GM18517 (cell line): Measurements from ENCODE around the gene PIN4.
"Not testable (repeated sequence)": the region's sequence is repeated elsewhere in the genome, so short reads cannot be mapped to it uniquely, and the experiment has no call there.

ENCODE experiments used
- ATAC-seq: cut with Tn5 transposase; IDR thresholded peaks from one replicate; pipeline ENCODE4 v1.9.1; 2021; ENCODE audit warnings: mild to moderate bottlenecking, moderate library complexity; ENCODE audit not compliant: unreplicated experiment

PIN4 gene

DNA sequence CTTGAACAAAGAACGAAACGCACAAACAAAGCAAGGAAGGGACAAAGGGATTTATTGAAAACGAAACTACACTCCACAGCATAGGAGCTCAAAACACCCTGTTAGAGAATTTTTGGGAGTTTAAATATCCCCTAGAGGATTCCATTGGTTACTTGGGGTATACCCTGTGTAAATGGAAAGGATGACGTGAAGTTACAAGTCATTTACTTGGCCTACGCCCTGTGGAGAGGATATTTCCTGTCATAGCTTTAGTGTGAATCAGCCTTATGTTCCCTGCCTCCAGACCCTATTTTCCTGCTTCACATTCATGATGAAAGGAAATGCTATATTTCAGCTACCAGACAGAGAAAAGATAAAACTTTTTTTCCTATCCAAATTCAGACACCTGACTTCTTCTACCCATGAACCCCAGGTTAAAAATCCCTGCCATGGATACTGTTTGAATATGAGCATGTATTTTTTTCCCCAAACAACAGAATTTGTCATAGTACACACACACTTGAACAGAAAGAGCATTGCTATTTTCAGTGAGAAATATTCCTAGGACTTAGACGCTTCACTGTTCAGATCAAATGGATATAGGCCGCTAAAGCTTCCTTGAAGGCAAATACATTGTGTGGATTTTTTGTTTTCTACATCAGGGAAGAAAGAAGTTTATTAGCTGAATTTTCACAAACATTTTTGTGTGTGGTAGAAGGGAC is 20.4 kb downstream of the PIN4 start:
- no peak for ATAC-seq

DNA sequence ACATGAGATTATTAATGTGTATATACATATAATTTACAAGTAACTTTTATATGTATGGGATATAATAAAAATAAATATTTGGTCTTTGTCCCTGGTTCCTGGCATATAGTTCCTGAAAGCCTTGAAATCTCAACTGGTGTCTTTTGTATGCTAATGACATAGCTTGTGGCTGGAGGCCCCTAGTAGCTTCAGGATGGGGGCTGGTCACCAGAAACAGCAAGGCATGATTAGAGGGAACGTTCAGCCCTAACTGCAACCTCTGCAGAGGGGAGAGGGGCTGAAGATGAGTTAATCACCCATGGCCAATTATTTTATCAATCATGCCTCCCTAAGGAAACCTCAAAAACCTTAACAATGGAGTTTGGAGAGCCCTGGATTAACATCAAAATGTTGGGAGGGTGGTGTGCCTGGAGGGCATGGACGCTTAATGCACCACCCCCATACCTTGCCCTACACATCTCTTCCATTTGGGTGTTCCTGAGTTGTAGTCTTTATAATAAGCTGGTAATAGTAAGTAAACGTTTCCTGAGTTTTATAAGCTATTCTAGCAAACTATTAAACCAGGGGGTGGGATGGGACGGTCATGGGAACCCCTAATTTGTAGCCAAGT is 21.3 kb downstream of the PIN4 start:
- no peak for ATAC-seq

DNA sequence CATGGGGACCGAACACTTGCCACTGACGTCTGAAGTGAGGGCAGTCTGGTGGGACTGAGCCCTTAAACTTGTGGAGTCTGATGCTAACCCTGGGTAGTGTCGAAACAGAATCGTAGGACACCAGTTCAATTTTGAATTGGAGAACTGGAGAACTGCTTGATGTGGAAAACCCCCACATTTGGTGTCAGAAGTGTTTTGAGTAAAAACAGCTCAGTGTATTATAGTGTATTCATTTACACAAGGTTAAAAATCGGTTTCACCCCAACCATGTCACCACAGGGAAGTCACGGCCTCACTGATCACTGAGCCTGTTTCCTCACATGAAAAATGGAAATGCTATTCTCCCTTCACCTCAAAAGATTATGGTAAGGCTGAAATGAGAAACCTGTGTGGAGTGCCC is 21.9 kb downstream of the PIN4 start:
- no peak for ATAC-seq

DNA sequence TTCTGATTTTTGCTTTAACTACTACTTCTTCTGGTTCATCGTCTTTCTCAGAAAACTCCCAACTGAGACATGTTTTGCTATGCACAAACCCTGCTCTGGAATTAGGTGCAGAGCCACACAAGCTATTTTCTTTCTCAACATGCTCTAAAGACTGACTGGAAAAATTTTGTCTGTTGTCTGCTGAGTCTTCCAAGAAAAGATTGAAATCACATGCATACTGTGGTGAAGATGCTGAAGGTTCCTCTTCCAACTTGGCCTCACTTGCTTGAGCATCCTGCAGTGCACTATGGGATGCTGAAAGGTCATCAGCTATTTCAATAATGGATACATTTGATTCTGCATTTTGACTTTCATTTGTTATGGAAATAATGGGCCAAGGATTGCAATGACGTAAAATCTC is 24.1 kb downstream of the PIN4 start:
- no peak for ATAC-seq

DNA sequence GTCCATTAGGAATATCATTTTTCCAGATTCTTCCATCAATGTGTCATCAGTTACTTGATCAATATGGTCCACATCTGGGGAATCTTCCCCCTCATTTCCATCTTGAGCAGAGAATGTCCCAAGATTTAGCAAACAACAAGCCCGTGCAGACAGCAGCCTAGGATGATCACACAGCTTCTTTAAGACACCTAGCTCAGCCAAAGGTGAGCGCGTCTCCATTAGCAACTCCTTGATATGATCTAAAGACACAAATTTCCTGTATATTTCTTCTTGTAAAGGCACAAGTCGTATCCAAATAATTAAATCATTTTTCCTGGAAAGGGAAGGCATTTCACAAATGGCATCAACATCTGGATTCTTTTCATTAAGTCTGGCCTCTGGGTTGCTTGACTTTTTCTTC is 25.8 kb downstream of the PIN4 start:
- no peak for ATAC-seq

DNA sequence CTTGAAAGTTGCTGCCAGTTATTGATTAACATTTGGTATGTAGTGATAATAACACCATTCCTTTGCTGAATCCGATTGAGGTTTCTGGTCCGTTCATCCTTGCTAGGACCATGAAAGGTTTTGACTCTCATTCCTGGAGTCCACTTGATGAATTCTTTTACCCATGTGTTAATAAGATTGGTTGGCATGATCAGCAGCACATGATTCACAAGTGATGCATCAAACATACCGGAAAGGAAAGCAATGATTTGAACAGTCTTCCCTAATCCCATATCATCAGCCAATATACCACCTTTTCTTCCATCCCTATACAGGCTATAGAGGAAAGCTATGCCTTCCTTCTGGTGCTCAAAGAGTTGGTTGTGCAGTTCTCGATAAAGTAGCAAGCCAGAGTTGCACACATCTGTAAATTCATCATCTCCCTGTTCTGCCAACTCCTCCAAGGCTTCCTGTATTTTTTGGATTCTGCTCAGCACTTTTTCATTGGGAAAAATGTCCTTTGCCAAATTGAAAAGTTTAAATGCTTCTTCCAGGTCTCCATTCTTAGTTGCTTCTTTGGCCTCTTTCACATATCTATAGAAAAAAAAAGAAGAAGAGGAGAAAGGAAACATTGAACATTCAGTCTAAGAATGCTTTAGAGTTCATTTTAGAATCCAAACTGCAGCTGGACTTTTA is 26.7 kb downstream of the PIN4 start:
- no peak for ATAC-seq

DNA sequence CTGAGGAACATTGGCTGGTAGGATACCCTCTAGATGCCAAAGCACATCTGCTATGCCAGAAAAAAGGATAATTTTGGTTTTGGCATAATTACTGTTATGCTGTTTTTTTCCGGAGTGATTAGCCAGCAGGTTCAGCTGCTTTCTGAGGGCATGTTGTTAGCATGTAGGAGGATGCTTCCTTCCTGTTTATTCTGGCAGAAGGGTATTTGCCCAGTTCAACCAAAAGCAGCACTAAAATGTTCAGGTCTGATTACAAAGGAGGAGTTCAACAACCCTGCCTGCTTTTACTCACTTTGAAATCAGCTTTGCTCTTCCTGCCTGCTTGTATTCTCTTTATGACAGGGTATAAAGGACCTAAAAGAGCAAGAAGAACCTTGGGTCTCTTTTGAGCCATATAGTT is 35.4 kb downstream of the PIN4 start:
- no peak for ATAC-seq

DNA sequence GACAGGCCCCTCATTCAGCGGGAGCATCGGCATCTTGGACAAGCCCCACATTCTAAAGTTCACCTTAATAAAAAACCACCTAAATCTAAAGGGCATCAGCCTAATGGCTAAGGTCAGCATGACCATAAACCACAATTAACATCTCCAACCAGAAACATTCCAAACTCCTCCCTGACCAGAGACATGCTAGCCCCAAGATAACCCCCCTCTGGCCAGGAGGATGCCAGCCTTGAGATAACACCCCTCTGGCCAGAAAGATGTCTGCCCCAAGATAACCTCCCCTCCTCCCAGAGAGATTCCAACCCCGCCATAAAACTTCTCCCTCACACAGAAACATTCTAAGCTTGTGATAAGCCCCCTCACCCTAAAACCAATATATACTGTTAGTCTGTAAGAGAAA is 38.8 kb downstream of the PIN4 start:
- not testable (repeated sequence) for ATAC-seq

DNA sequence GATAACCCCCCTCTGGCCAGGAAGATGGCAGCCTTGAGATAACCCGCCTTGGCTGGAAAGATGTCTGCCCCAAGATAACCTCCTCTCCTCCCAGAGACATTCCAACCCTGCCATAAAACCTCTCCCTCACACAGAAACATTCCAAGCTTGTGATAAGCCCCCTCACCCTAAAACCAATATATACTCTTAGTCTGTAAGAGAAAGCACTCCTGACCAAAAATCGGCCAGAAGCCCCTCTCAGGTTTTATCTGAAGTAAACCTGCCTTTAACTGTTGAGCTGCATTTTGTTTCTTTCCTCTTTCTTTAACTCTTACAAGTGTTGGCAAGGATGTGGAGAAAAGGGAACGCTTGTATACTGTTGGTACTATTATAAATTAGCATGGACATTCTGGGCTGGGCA is 48.7 kb downstream of the PIN4 start:
- ATAC-seq: no peak

DNA sequence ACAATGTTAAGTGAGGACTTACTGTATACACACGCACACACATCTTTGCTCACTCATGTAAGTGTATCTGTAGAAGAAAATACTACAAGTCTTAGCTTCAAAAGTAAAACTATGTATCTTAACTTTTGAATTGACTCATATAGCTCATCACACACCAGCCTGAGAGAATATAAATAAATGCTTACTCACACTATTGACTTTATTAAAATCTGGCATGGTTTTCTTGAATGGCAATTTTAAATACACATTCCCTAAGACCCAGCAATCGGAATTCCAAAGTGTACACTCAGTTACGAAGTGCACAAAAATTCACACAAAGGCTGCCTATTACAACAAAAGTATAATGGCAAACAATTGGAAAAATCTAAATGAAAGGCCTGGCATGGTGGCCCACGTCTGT is 55.3 kb downstream of the PIN4 start:
- no peak for ATAC-seq

DNA sequence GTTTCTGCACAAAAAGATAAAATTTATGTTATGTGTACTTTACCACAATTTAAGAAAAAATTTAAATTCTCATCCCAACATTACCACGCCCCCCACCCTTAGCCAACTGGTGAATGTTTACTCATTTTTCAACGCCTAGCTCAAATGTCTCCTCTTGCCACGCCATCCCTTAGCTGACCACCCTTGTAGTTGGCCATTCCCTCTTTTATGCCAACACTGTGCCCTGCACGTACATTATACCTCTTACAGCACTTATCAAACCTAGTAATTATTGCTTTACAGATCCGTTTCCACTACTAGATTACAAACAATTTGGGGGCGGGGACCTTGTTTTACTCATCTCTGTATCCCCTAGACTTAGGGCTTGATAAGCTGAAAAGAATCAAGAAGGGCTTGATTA is 56.6 kb downstream of the PIN4 start:
- ATAC-seq: no peak

DNA sequence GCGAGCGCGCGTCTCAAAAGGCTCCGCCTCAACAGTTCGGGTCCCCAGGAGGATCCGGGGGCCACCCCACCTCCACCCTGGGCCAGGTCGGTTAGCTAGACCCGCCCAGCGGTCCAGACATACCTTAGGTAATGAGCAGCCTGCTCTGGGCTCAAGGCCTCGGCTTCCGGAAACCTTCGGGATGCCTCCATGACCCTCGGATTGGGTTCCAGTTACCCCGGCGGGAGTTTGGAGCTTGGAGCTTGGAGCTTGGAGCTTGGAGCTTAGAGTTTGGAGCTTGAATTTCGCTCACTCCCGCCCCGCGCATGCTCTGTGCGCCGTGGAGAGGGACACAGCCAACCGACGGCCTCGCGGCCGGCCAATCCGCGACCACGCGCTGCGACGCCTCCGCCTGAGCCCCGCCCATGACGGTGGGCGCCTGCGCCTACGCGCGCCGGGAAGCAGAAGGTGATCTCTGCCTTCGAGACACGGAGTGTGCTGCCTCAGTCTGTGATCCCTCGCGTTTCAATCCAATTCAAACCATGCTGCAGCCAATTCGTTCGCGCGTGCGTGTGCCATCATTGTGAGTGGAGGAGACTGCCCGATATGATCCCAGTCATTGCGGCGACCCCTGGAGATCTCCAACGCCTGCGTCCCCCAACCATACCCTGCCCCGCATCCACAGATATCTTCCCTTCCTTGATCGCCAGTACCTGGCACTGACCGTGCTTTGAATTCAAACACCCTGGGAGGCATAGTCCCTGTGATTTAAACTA is 57.3 kb downstream of the PIN4 start, which contains the start of gene ERCC6L:
ERCC6L (minus strand) TSS at position 307 of the 755 bp plus-strand sequence; CDS start at position 191, 116 bp downstream.
- peak; percentile 92 for ATAC-seq

DNA sequence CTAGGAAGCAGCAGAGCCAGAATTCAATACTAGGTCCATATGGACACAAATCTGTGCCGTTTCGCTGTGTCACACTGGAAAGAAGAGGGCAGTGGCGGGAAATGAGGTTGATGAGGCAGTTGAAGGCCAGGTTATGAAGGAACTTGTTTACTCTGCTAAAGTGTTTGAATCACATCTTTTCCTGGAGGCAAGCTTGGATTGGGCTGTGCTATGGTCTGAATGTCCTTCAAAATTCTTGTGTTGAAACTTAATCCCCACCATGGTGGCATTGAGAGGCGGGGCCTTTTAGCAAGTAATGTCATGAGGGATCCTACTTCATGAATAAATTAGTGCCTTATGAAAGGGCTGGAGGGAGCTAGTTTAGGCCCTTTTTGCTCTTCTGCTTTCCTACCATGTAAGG is 59.4 kb downstream of the PIN4 start:
- no peak for ATAC-seq

DNA sequence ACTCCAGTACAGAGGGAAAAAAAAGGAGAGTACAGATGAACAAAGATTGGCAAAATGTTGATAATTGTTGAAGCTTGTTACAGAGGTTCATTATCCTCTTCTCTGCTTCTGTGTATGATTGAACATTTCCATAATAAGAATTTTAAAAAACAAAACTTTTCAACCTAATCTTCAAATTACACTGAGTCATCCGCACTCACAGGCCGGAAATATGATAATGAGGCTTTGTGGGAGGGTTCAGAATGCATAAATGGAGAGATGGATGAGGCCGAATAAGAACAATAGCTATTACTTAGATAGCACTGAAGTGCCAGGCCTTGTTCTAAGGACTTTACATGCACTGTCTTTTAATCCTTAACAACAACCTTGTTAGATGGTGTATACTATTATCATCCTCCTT is 61.9 kb downstream of the PIN4 start:
- ATAC-seq: no peak

DNA sequence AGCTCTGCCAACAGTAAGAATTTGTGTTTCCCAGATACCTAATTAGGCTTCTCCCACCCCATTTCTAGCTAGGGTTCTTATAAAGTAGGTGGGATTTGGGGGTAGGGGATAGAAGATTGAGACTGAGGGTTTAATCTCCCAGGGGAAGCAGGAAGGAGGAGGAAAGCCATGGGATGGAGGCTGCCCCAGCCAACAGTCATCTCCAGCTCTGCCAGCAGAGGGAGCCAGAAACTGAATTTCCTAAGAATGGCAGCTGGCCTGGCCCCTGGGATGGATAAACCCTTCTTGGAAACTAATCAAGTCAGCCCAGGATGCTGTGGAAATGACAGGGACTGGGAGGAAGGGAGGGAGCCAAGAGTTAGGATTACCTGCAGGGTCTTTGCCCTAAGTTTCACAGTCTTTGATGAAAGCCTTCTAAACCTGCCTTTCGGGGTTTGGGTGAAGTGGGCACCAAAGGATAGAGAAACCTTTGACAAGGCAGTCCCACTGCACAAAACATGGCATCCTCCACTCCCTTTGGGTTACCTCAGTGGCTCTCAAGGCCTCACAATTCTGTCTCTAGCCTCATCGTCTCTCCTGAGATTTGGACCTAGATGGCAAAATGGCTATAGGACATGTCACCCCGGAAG is 64.0 kb downstream of the PIN4 start:
- ATAC-seq: no peak

DNA sequence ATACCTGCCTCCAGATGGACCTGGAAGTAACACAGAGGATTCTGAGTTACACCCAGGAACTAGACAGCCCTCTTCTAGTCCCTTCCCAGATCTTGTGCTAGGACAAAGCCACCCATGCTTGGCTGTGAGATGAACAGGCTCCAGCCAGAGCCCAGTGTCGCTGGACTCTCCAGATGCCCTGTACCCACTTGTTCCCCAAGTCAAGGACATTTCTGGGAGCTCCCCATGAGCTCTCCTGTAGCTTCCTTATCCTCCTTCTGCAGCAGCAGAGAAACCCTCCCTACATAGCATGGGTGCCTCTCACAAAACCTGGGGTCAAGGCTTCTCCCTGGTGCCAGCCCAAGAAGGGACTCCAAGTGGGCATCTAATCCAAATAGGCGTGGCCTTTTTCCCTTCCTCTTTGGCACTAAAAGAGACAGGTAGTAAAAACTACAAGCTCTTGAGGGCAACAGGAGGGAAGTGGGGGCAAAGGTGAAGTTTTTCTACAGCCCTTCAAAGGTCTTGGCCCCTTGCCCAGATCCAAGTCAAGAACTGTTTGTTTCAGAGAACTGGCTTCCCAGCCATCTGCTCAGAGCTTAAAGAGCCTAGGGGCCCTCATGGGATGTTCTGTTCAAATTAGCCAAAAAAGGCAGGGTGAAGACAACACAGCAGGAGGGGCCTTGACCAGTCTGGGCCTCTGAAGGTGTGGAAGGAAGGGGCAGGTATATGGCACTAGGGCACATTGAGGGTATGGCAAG is 65.8 kb downstream of the PIN4 start:
- no peak for ATAC-seq
